ENCODE measurements around the gene ATG4B.
"Not testable (repeated sequence)": the region's sequence is repeated elsewhere in the genome, so short reads cannot be mapped to it uniquely, and the experiment has no call there.

The ATG4B gene

GRCh38 chr2:241659150-241659739, 21.8 kb downstream of the ATG4B start:
- no peaks in the 10 kb centered on the region for H3K27me3 ChIP-seq (ENCODE audit: insufficient read depth, low read length, poor library complexity)
- no peak overlapping the region for H3K9ac ChIP-seq (ENCODE audit: low read depth, low read length)
- no peaks in the 10 kb centered on the region for H3K9me3 ChIP-seq (ENCODE audit: insufficient read depth, low read length, severe bottlenecking)
- ATAC-seq (ENCODE audit: insufficient read depth, low read depth) (peak; percentile 54; the same call in 1 of the 3 replicates), DNase-seq (peak; percentile 53)
- H3K36me3 ChIP-seq (ENCODE audit: insufficient read depth, low read length), result peaks cover 76% of the 10 kb centered on the region
- H4K20me1 ChIP-seq (ENCODE audit: insufficient read depth, low read length), result peaks cover 15% of the 10 kb centered on the region
- TF ChIP-seq EZH2 (IDR thresholded peaks at IDR 0.05; ENCODE audit: borderline replicate concordance, low read depth, low read length, severe bottlenecking), result no peak
- TF ChIP-seq, protein P1, sequence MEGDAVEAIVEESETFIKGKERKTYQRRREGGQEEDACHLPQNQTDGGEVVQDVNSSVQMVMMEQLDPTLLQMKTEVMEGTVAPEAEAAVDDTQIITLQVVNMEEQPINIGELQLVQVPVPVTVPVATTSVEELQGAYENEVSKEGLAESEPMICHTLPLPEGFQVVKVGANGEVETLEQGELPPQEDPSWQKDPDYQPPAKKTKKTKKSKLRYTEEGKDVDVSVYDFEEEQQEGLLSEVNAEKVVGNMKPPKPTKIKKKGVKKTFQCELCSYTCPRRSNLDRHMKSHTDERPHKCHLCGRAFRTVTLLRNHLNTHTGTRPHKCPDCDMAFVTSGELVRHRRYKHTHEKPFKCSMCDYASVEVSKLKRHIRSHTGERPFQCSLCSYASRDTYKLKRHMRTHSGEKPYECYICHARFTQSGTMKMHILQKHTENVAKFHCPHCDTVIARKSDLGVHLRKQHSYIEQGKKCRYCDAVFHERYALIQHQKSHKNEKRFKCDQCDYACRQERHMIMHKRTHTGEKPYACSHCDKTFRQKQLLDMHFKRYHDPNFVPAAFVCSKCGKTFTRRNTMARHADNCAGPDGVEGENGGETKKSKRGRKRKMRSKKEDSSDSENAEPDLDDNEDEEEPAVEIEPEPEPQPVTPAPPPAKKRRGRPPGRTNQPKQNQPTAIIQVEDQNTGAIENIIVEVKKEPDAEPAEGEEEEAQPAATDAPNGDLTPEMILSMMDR (IDR thresholded peaks at IDR 0.05; ENCODE audit: borderline replicate concordance, extremely low read depth, low read length, poor library complexity, severe bottlenecking), result peak; percentile 73
- H3K79me2 ChIP-seq (ENCODE audit: insufficient read depth, low read length), result no peaks in the 10 kb centered on the region
- no peak overlapping the region for H3K4me3 ChIP-seq (ENCODE audit: low read depth in 1 of 2, low read length in 2 of 2)
- H3K4me2 ChIP-seq (ENCODE audit: insufficient read depth, low read length), result no peak overlapping the region
- no peak overlapping the region for H2AFZ ChIP-seq (ENCODE audit: low read depth, low read length)
- no peak overlapping the region for H3K27ac ChIP-seq (ENCODE audit: low read length)
- no peaks in the 10 kb centered on the region for H3K4me1 ChIP-seq (ENCODE audit: insufficient read depth, low read length)

DNA sequence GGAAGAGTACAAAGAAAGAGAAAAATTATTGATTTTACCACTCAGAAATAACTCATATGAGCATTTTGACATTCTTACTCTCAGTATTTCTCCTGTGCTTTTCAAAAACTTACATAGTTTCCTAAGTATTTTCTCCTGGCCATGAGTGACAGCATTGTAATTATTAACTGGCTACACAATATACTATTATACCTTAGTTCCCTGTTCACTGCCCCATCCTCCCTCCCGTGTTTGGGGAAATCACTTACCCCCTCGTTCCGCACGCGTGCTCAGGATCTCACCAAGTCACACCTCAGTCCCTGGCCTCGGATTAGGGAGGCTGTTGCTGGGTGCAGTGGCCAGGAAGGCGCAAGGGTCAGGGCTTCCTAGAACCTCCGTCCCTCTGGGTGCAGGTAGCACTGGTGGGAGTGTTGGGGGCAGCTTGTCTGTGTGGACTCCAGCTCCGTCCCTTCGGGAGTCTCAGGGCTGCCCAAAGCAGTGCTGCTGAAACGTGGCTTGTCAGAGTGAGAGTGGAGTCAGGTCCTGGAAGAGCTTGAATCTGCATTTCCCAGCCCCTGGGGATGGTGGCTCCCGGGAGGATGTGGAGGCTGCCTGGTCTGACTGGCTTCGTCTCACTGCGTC, 23.2 kb downstream of the ATG4B start:
- Histone ChIP-seq H3K4me1 (ENCODE audit: insufficient read depth, low read length) (no peaks in the 10 kb centered on the region), H3K79me2 (ENCODE audit: insufficient read depth, low read length) (no peaks in the 10 kb centered on the region), H3K9me3 (ENCODE audit: insufficient read depth, low read length, severe bottlenecking) (no peaks in the 10 kb centered on the region), H3K27me3 (ENCODE audit: insufficient read depth, low read length, poor library complexity) (no peaks in the 10 kb centered on the region), H4K20me1 (ENCODE audit: insufficient read depth, low read length) (peaks cover 11% of the 10 kb centered on the region), H3K4me2 (ENCODE audit: insufficient read depth, low read length) (no peak overlapping the region), H3K4me3 (ENCODE audit: low read depth in 1 of 2, low read length in 2 of 2) (no peak overlapping the region), H3K9ac (ENCODE audit: low read depth, low read length) (no peak overlapping the region), H3K27ac (ENCODE audit: low read length) (no peak overlapping the region), H3K36me3 (ENCODE audit: insufficient read depth, low read length) (peaks cover 62% of the 10 kb centered on the region), H2AFZ (ENCODE audit: low read depth, low read length) (no peak overlapping the region)
- TF ChIP-seq EZH2 (IDR thresholded peaks at IDR 0.05; ENCODE audit: borderline replicate concordance, low read depth, low read length, severe bottlenecking), result no peak
- TF ChIP-seq, protein P1 (IDR thresholded peaks at IDR 0.05; ENCODE audit: borderline replicate concordance, extremely low read depth, low read length, poor library complexity, severe bottlenecking), result no peak
- no peak for ATAC-seq (ENCODE audit: insufficient read depth, low read depth)
- no peak for DNase-seq

GRCh38 chr2:241662731-241663130, 25.2 kb downstream of the ATG4B start:
- not testable (repeated sequence) for H3K27me3 ChIP-seq (ENCODE audit: insufficient read depth, low read length, poor library complexity); H3K9me3 ChIP-seq (ENCODE audit: insufficient read depth, low read length, severe bottlenecking); H3K4me3 ChIP-seq (ENCODE audit: low read depth in 1 of 2, low read length in 2 of 2); H3K9ac ChIP-seq (ENCODE audit: low read depth, low read length); ATAC-seq (ENCODE audit: insufficient read depth, low read depth); H3K27ac ChIP-seq (ENCODE audit: low read length); H2AFZ ChIP-seq (ENCODE audit: low read depth, low read length); H3K4me2 ChIP-seq (ENCODE audit: insufficient read depth, low read length); H3K4me1 ChIP-seq (ENCODE audit: insufficient read depth, low read length); DNase-seq; H3K79me2 ChIP-seq (ENCODE audit: insufficient read depth, low read length)
- Histone ChIP-seq H4K20me1 (ENCODE audit: insufficient read depth, low read length) (peaks cover 14% of the 10 kb centered on the region), H3K36me3 (ENCODE audit: insufficient read depth, low read length) (peaks cover 63% of the 10 kb centered on the region)

- TF ChIP-seq, protein P1 (IDR thresholded peaks at IDR 0.05; ENCODE audit: borderline replicate concordance, extremely low read depth, low read length, poor library complexity, severe bottlenecking), result no peak
- no peak for TF ChIP-seq EZH2 (IDR thresholded peaks at IDR 0.05; ENCODE audit: borderline replicate concordance, low read depth, low read length, severe bottlenecking)
- DNase-seq (no peak), ATAC-seq (ENCODE audit: insufficient read depth, low read depth) (no peak)
- H3K27me3 ChIP-seq (ENCODE audit: insufficient read depth, low read length, poor library complexity), result no peaks in the 10 kb centered on the region
- H3K4me1 ChIP-seq (ENCODE audit: insufficient read depth, low read length), result no peaks in the 10 kb centered on the region
- H3K27ac ChIP-seq (ENCODE audit: low read length), result no peak overlapping the region
- H3K79me2 ChIP-seq (ENCODE audit: insufficient read depth, low read length), result no peaks in the 10 kb centered on the region
- no peaks in the 10 kb centered on the region for H3K9me3 ChIP-seq (ENCODE audit: insufficient read depth, low read length, severe bottlenecking)
- H3K9ac ChIP-seq (ENCODE audit: low read depth, low read length), result no peak overlapping the region
- H3K4me3 ChIP-seq (ENCODE audit: low read depth in 1 of 2, low read length in 2 of 2), result no peak overlapping the region
- peaks cover 8% of the 10 kb centered on the region for H4K20me1 ChIP-seq (ENCODE audit: insufficient read depth, low read length)
- peaks cover 62% of the 10 kb centered on the region for H3K36me3 ChIP-seq (ENCODE audit: insufficient read depth, low read length)
- no peak overlapping the region for H2AFZ ChIP-seq (ENCODE audit: low read depth, low read length)
- no peak overlapping the region for H3K4me2 ChIP-seq (ENCODE audit: insufficient read depth, low read length)
Measured at GRCh38 chr2:241665731-241666440, 28.4 kb downstream of the ATG4B start.
